Nephron (organoid): ENCODE measurements around the gene TRAPPC5.
A peak's percentile ranks its signal among the peaks of the same experiment; 100 is the strongest.

Experiments used
- H3K27ac Mint-ChIP-seq, 3 experiments: 2 replicates each; pipeline ENCODE4 v1.8.0; 2020; ENCODE audit warnings: mixed read lengths in 3 of 3, mild to moderate bottlenecking in 2 of 3, moderate library complexity in 1 of 3
- H3K27me3 Mint-ChIP-seq: 2 replicates; pipeline ENCODE4 v1.8.0; 2021; ENCODE audit warnings: low read depth, mild to moderate bottlenecking, moderate library complexity, mixed read lengths
- H3K36me3 Mint-ChIP-seq: 2 replicates; pipeline ENCODE4 v1.8.0; 2020; ENCODE audit warnings: low read depth, mixed read lengths
- H3K4me1 Mint-ChIP-seq: 2 replicates; pipeline ENCODE4 v1.8.0; 2020; ENCODE audit warnings: mixed read lengths
- H3K4me3 Mint-ChIP-seq, 3 experiments: 2 replicates each; pipeline ENCODE4 v1.8.0; 2020; ENCODE audit warnings: mild to moderate bottlenecking in 3 of 3, mixed read lengths in 3 of 3, moderate library complexity in 2 of 3
- H3K9me3 Mint-ChIP-seq: 2 replicates; pipeline ENCODE4 v1.8.0; 2020; ENCODE audit warnings: mixed read lengths
- CTCF ChIP-seq, 3 experiments: fragments of 200-600 bp; sonication (generic); IDR thresholded peaks; one replicate each; pipeline ENCODE4 v1.5.0; 2021; ENCODE audit warnings: antibody characterized with exemption in 3 of 3; ENCODE audit not compliant: unreplicated experiment in 3 of 3

The TRAPPC5 gene

GRCh38 chr19:7648265-7649014, 32.2 kb upstream of the TRAPPC5 start:
- Mint-ChIP-seq H3K36me3 (no peaks in the 10 kb centered on the region), H3K27me3 (peaks cover 17% of the 10 kb centered on the region), H3K4me1 (peaks cover 10% of the 10 kb centered on the region), H3K27ac (no peak overlapping the region), H3K9me3 (no peaks in the 10 kb centered on the region), H3K4me3 (no peak overlapping the region)
- no peak for TF ChIP-seq CTCF (IDR thresholded peaks at IDR 0.05; ENCODE audit: unreplicated experiment in 3 of 3)

- Mint-ChIP-seq H3K27me3 (peaks cover 17% of the 10 kb centered on the region), H3K27ac (no peak overlapping the region), H3K9me3 (no peaks in the 10 kb centered on the region), H3K4me1 (peaks cover 10% of the 10 kb centered on the region), H3K36me3 (no peaks in the 10 kb centered on the region), H3K4me3 (no peak overlapping the region)
- no peak for TF ChIP-seq CTCF (IDR thresholded peaks at IDR 0.05; ENCODE audit: unreplicated experiment in 3 of 3)
Observed at GRCh38 chr19:7650148-7650547, 30.5 kb upstream of the TRAPPC5 start.

GRCh38 chr19:7652061-7652641, 28.5 kb upstream of the TRAPPC5 start:
- H3K4me1 Mint-ChIP-seq = peaks cover 10% of the 10 kb centered on the region
- no peaks in the 10 kb centered on the region for H3K9me3 Mint-ChIP-seq
- no peaks in the 10 kb centered on the region for H3K36me3 Mint-ChIP-seq
- peak overlapping the region; percentile 37 to 74 (median 61) for H3K4me3 Mint-ChIP-seq
- peak; percentile 99 to 100 (median 100) for TF ChIP-seq CTCF (IDR thresholded peaks at IDR 0.05; ENCODE audit: unreplicated experiment in 3 of 3)
- H3K27ac Mint-ChIP-seq = peak overlapping the region in 1 of 3 experiments; percentile 68
- H3K27me3 Mint-ChIP-seq = peaks cover 24% of the 10 kb centered on the region

- H3K4me3 Mint-ChIP-seq = no peak overlapping the region
- no peaks in the 10 kb centered on the region for H3K9me3 Mint-ChIP-seq
- no peak overlapping the region for H3K27ac Mint-ChIP-seq
- peaks cover 30% of the 10 kb centered on the region for H3K27me3 Mint-ChIP-seq
- TF ChIP-seq CTCF (IDR thresholded peaks at IDR 0.05; ENCODE audit: unreplicated experiment in 3 of 3) = no peak
- H3K36me3 Mint-ChIP-seq = no peaks in the 10 kb centered on the region
- peaks cover 15% of the 10 kb centered on the region for H3K4me1 Mint-ChIP-seq
Observed at GRCh38 chr19:7654401-7654800, 26.2 kb upstream of the TRAPPC5 start.

GRCh38 chr19:7655581-7655980, 25.1 kb upstream of the TRAPPC5 start:
- Mint-ChIP-seq H3K4me1 (peaks cover 15% of the 10 kb centered on the region), H3K27ac (no peak overlapping the region), H3K4me3 (no peak overlapping the region), H3K27me3 (peaks cover 25% of the 10 kb centered on the region), H3K36me3 (no peaks in the 10 kb centered on the region), H3K9me3 (no peaks in the 10 kb centered on the region)
- TF ChIP-seq CTCF (IDR thresholded peaks at IDR 0.05; ENCODE audit: unreplicated experiment in 3 of 3) = no peak
